ENCODE measurements around the gene DPH6. TPM values are rescaled to one million over a fixed set of nuclear protein-coding genes. Genes with fewer than 3 reads are reported as not detected.

The DPH6 gene
- total RNA-seq, 1 donor from 2014 or later, result 18.8 TPM

DNA sequence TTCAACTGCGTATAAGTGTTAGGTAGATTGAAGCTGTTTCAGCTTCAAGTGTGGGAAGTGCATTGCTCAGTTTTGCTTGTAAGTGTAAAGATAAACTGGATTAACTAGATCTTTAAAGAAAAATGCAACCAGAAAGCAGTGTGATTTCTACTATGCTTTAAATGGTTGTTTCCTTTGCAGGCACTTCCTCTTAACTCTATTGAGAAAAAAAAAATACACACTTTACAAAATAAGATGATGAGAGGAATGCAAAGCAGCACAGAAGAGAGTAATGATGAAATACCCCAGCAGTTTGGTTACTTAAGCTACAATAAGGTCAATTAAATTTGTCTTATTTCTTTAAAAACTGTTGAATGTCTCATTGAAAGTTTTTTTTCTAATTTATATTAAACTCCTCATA, 40.8 kb downstream of the DPH6 start:
- Mint-ChIP-seq H3K4me3 (no peak overlapping the region), H3K27ac (no peak overlapping the region), H3K36me3 (ENCODE audit: low read depth) (peaks cover 1% of the 10 kb centered on the region), H3K9me3 (no peaks in the 10 kb centered on the region), H3K27me3 (no peaks in the 10 kb centered on the region), H3K4me1 (peaks cover 17% of the 10 kb centered on the region)
- ChIA-PET POLR2A (interaction anchor here (1.0 kb wide), 1 partner anchor 517 kb away, joined by 3 read pairs; the partner anchor contains the start of gene ZNF770), CTCF (no interaction called here)
- DNase-seq (no peak), ATAC-seq (ENCODE audit: low read depth) (no peak)
- intact Hi-C loops (cut with micrococcal nuclease), result no loop called here
- TF ChIP-seq, protein P1, sequence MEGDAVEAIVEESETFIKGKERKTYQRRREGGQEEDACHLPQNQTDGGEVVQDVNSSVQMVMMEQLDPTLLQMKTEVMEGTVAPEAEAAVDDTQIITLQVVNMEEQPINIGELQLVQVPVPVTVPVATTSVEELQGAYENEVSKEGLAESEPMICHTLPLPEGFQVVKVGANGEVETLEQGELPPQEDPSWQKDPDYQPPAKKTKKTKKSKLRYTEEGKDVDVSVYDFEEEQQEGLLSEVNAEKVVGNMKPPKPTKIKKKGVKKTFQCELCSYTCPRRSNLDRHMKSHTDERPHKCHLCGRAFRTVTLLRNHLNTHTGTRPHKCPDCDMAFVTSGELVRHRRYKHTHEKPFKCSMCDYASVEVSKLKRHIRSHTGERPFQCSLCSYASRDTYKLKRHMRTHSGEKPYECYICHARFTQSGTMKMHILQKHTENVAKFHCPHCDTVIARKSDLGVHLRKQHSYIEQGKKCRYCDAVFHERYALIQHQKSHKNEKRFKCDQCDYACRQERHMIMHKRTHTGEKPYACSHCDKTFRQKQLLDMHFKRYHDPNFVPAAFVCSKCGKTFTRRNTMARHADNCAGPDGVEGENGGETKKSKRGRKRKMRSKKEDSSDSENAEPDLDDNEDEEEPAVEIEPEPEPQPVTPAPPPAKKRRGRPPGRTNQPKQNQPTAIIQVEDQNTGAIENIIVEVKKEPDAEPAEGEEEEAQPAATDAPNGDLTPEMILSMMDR (IDR thresholded peaks at IDR 0.05), result no peak

DNA sequence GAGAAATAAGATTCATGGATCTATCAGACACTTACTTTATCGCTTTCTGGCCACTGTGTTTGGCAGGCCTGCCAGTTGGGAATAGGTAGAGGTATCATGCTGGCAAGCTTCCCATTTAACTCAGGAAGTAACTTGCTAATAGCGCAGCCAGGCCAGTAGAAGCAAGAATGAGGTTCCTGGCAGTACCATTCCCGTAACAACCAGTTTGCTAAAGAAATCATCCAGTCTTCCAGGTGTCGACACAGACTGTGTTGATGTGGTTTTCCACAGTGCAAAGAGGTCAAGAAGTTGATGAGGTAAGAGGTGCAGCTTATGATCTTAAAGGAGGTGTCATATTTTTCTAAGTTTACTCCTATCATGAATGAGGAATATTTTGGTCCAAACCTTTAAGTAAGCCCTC, 46.2 kb downstream of the DPH6 start:
- CTCF ChIA-PET, result no interaction called here
- H3K4me1 Mint-ChIP-seq, result peaks cover 8% of the 10 kb centered on the region
- no peak overlapping the region for H3K27ac Mint-ChIP-seq
- POLR2A ChIA-PET, result no interaction called here
- ATAC-seq (ENCODE audit: low read depth) (no peak), DNase-seq (no peak)
- intact Hi-C loops (cut with micrococcal nuclease), result no loop called here
- H3K4me3 Mint-ChIP-seq, result no peak overlapping the region
- peaks cover 2% of the 10 kb centered on the region for H3K36me3 Mint-ChIP-seq (ENCODE audit: low read depth)
- no peaks in the 10 kb centered on the region for H3K27me3 Mint-ChIP-seq
- no peaks in the 10 kb centered on the region for H3K9me3 Mint-ChIP-seq
- TF ChIP-seq, protein P1 (IDR thresholded peaks at IDR 0.05), result no peak

DNA sequence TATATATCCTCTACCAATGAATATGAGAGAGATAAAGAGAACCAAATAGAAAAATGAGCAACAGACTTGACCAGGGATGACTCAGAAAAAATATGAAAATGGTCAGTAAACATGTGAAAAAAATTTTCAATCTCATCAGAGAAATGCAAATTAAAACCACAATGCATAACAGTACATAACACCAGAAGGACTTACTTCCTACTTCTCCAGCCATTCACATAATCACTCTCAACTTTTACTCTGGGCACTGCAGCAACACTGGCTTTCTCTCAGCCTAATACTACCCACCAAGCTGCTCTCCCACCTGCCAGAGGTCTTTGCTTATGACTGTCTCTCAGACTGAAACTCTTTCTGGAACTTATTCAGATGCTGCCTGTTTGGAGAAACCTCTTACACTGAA, 49.4 kb downstream of the DPH6 start:
- intact Hi-C loops (cut with micrococcal nuclease), result loop anchor here (1.0 kb wide), 1 partner anchor 50 kb away; the partner anchor contains the start of gene DPH6
- H3K27ac Mint-ChIP-seq, result no peak overlapping the region
- DNase-seq, result no peak
- peaks cover 7% of the 10 kb centered on the region for H3K4me1 Mint-ChIP-seq
- no peak overlapping the region for H3K4me3 Mint-ChIP-seq
- CTCF ChIA-PET, result no interaction called here
- POLR2A ChIA-PET, result no interaction called here
- H3K36me3 Mint-ChIP-seq (ENCODE audit: low read depth), result peaks cover 2% of the 10 kb centered on the region
- TF ChIP-seq, protein P1 (IDR thresholded peaks at IDR 0.05), result no peak
- no peaks in the 10 kb centered on the region for H3K9me3 Mint-ChIP-seq
- peak; percentile 94 for ATAC-seq (ENCODE audit: low read depth)
- no peaks in the 10 kb centered on the region for H3K27me3 Mint-ChIP-seq

DNA sequence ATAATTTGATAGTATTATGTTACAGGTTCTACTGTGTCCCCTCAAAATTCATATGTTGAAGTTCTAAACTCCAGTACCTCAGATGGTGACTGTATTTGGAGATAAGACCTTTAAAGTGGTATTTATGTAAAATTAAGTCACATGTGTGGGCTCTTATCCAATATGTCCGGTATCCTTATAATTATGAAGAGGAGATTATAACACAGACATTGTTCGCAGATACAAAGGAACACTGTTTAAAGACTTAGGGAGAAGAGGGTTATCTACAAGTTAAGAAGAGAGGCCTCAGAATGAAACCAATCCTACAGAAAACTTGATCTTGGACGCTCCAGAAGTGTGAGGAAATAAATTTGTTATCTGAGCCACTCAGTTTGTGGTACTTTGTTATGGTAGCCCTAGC, 50.9 kb downstream of the DPH6 start:
- intact Hi-C loops (cut with micrococcal nuclease), result no loop called here
- no peaks in the 10 kb centered on the region for H3K9me3 Mint-ChIP-seq
- peaks cover 3% of the 10 kb centered on the region for H3K36me3 Mint-ChIP-seq (ENCODE audit: low read depth)
- H3K27ac Mint-ChIP-seq, result no peak overlapping the region
- no peaks in the 10 kb centered on the region for H3K27me3 Mint-ChIP-seq
- TF ChIP-seq, protein P1 (IDR thresholded peaks at IDR 0.05), result no peak
- POLR2A ChIA-PET, result no interaction called here
- no peak for DNase-seq
- CTCF ChIA-PET, result no interaction called here
- H3K4me3 Mint-ChIP-seq, result no peak overlapping the region
- no peak for ATAC-seq (ENCODE audit: low read depth)
- peaks cover 7% of the 10 kb centered on the region for H3K4me1 Mint-ChIP-seq

DNA sequence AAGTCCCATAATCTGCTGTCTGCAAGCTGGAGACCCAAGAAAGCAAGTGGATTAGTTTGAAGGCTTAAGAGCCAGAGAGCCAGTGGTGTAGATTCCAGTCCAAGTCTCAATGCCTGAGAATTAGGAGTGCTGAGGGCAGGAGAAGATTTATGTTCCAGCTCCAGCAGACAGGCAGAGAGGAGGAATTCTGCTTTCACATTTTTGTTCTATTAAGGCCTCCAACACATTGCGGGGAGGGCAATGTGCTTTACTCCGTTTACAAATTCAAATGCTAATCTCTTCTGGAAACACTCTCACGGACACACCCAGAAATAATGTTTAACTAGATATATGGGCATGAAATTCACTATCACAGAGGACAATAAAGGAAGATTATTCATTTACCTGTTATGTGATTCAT, 54.0 kb downstream of the DPH6 start:
- H3K9me3 Mint-ChIP-seq, result peaks cover 13% of the 10 kb centered on the region
- DNase-seq (no peak), ATAC-seq (ENCODE audit: low read depth) (no peak)
- peaks cover 7% of the 10 kb centered on the region for H3K4me1 Mint-ChIP-seq
- H3K27me3 Mint-ChIP-seq, result no peaks in the 10 kb centered on the region
- TF ChIP-seq, protein P1 (IDR thresholded peaks at IDR 0.05), result no peak
- peaks cover 22% of the 10 kb centered on the region for H3K36me3 Mint-ChIP-seq (ENCODE audit: low read depth)
- no peak overlapping the region for H3K27ac Mint-ChIP-seq
- CTCF ChIA-PET, result no interaction called here
- no peak overlapping the region for H3K4me3 Mint-ChIP-seq
- POLR2A ChIA-PET, result no interaction called here
- intact Hi-C loops (cut with micrococcal nuclease), result no loop called here

All from activated B cell treated with CpG ODN at 0.5 μM for 24 hours (primary cell).